DMS53 (cell line): ENCODE measurements around the gene C2orf68.
"Not testable (repeated sequence)": the region's sequence is repeated elsewhere in the genome, so short reads cannot be mapped to it uniquely, and the experiment has no call there.

Experiments used
- DNase-seq: peaks from one replicate; lab custom pipeline; 2025; lab: John Stamatoyannopoulos, UW

Gene C2orf68

DNA sequence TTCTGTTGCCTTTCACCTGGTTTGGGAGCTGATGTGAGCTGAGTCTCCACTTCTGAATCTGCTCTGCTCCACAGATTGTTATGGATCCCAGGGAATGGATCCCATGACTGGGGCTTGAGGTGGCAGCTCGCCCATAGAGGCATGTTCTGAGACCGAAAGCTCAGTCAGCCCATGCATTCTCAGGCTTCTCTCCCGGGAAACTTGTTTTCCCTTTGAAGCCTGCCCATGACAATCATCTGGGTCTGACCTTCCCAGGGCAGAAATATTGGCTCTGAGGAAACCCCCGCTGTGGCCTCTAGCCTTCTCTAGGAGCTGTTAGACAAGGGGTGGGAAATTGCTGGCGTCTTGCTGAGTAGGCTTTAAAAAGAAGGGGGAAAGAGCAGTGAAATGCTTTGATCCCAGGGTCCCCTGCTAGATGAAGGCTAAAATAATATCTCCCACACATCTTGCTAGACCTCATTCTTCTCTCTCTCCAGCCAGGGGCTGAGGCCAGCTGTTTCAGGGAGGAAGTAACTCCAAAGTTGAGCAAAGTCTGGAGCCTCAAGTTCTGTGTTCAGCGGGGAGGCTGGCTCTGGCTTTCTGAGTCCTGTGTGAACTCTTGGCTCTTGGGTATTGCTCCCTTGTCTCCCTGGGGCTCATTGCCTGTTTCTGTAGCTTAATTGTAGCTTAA, 32.5 kb downstream of the C2orf68 start:
- DNase-seq, result no peak

DNA sequence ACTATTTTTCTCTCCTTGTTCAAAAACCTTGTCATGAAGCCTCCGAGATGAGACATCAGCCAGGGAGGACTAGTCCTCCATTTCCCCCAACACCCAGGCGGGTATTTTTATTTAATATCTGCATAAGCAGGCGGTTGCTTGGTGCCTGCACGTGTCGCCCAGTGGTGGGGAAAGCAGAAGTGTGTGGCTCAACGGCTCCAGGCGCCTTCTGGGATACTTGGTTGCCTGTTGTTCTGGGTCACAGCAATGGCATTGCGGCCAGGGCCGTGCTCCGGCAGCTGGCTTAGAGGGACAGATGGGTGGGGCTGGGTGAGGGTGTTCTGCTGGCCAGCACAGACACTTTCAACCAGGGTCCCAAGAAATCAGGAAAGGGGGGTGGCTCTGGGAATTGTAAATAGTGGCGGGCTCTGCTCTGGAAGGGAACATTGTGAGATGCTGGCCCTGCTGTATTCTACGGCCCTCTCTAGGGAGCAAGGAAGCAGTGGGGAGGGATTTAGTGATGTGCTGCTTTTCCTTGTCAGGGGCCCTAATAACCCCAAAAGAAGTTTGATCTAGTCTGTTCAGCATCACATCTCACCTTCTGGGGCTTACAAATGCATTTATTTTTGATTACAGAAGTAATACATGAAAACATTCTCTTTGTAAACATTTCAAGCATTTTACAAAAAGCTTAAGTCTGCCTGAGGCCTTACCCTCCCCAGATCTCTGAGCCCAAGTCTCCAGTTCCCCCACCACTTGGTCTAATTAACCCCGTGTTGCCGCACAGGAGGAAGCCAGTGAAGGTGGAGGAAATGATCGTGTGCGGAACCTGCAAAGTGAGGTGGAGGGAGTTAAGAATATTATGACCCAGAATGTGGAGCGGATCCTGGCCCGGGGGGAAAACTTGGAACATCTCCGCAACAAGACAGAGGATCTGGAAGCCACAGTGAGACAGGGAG, 33.4 kb downstream of the C2orf68 start:
- DNase-seq, result peak; percentile 51

- peak; percentile 88 for DNase-seq
Observed at GRCh38 chr2:85577386-85578242, 34.3 kb downstream of the C2orf68 start, which contains the start of gene VAMP8. TSS of gene VAMP8 (plus strand) at chr2:85577586. CDS start at chr2:85577647, 61 bp downstream.

GRCh38 chr2:85577063-85577385, 34.8 kb downstream of the C2orf68 start:
- no peak for DNase-seq

DNA sequence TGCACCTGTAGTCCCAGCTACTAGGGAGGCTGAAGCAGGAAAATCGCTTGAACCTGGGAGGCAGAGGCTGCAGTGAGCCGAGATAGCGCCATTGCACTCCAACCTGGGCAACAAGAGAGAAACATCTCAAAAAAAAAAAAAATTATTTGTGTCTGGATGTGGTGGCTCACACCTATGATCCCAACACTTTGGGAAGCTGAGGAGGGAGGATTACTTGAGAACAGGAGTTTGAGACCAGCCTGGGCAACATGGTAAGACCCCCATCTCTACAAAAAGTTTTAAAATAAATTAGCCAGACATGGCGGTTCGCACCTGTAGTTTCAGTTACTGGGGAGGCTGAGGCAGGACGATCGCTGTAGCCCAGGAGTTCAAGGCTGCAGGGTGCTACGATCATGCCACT, 36.1 kb downstream of the C2orf68 start:
- no peak for DNase-seq

DNA sequence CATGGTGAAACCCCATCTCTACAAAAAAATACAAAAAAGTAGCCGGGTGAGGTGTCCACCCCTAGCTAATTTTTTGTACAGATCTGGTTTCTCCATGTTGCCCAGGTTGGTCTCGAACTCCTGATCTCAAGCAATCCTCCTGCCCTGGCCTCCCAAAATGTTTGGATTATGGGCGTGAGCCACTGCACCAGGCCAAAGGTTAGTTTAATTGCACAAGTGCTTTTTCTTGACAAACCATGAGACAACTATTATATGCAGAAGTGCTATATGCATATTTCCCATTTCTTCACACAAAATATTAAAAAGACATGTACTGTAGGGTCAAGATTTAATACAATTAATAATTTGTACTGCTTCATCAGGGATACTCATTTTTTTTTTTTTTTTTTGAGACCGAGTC, 45.6 kb downstream of the C2orf68 start:
- no peak for DNase-seq

- DNase-seq, result no peak
Observed at GRCh38 chr2:85564144-85564563, 47.7 kb downstream of the C2orf68 start.

DNA sequence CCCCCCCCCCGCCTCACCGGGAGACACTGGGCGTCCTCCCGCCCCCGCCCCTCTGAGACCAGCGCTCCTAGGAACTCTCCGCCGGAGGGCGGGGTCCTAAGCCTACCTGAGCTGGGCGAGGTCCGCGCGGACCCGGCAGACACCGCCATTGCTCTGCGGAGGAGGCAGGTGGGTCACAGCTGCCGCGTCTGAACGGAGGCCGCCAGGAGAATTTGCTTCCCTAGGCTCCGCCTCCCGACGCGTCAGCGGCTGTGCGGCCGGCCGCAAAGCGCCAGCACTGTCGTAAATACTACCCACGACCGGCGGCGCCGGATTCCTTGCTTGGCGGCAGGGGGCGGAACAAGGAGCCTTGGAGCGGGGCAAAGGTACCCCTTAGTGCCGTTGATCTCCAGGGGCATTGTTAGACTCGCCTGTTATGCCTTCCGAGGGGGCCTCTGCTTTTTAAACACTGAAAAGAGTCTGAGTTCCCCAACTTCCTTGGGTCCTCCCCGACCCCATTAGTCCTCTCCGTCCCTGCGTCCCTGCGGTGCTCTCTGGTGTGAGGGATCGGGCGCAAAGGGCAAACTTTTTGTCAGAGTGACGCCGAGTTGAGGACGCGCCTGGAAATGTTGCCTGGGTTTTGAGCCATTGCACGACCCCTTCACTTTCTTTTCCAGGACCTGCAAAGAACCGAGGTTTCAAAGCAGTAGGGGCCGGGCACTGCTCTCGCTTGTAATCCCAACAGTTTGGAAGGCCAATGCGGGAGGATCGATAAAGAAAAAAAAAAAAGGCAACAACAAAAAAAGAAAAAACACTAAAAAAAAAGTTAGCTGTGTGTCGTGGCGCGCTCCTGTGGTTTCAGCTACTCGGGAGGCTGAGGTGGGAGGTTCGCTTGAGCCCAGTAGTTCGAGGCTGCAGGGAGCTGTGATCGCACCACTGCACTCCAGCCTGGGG, 50.3 kb downstream of the C2orf68 start, which contains the start of gene GGCX:
Gene GGCX (minus strand): TSS at position 214 of the 933 bp plus-strand sequence. CDS start 65 bp downstream, at position 149.
- DNase-seq, result peak; percentile 99

GRCh38 chr2:85560812-85561279, 51.0 kb downstream of the C2orf68 start:
- no peak for DNase-seq

- DNase-seq, result not testable (repeated sequence)
Observed at GRCh38 chr2:85560403-85560726, 51.5 kb downstream of the C2orf68 start.

- DNase-seq, result no peak
Observed at GRCh38 chr2:85558160-85558559, 53.7 kb downstream of the C2orf68 start.

- DNase-seq, result no peak
Observed at GRCh38 chr2:85557130-85557529, 54.7 kb downstream of the C2orf68 start.
